Measurements from ENCODE around the gene EDNRB.

EDNRB gene

DNA sequence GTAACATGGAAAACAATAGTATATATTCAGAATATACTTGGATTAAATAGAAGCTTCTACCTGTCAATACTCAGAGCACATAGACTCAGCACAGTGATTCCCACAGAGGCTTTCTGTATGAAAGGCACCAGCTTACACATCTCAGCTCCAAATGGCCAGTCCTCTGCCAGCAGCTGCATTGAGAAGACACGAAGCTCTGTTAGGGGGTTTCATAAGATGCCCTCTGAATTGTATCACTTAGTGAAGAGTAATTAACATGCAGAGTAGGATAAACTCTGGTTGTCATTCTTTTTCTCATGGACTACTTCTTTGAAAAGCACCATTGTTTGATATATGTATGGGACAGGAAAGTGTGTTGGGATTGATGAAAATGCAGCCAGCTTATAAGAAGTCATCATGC lies 15.2 kb downstream of the EDNRB start:
- in situ Hi-C loops (cut with MboI; ENCODE audit: low pct_unique_long_range_greater_than_20kb, low sequenced_read_pairs, unreplicated experiment): no loop called here
- no peak for DNase-seq (ENCODE audit: low spot score)
- TF ChIP-seq, protein P1, sequence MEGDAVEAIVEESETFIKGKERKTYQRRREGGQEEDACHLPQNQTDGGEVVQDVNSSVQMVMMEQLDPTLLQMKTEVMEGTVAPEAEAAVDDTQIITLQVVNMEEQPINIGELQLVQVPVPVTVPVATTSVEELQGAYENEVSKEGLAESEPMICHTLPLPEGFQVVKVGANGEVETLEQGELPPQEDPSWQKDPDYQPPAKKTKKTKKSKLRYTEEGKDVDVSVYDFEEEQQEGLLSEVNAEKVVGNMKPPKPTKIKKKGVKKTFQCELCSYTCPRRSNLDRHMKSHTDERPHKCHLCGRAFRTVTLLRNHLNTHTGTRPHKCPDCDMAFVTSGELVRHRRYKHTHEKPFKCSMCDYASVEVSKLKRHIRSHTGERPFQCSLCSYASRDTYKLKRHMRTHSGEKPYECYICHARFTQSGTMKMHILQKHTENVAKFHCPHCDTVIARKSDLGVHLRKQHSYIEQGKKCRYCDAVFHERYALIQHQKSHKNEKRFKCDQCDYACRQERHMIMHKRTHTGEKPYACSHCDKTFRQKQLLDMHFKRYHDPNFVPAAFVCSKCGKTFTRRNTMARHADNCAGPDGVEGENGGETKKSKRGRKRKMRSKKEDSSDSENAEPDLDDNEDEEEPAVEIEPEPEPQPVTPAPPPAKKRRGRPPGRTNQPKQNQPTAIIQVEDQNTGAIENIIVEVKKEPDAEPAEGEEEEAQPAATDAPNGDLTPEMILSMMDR (IDR thresholded peaks at IDR 0.05; ENCODE audit: extremely low read depth, insufficient read depth, missing control alignments): no peak

DNA sequence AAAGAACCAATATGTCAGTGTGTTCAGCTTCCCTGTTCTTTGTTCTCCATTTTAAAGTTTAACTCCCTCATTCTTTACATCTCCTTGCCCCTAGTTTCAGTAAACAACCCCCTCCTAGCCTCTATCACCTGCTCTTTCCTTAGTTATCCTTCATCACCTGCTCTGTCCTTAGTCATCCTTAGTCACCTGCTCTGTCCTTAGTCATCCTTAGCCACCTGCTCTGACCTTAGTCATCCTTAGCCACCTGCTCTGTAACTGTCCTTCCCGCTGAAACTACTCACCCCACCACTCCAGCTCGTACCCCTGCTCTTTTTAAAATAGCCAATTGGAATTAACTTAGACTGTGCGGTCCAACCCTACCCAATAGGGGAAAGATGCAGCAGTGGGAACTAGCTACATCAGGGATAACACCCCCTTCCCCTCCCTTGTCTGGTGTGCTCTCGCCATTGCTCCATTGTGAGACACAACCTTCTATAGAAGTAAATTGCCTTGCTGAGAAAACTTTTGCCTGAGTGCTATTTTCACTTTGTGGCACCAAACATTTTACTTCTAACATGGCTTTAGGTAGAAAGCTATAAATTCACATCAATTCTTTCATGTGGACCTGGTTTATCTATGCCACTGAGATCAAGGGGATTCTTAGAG lies 16.2 kb downstream of the EDNRB start:
- no peak for DNase-seq (ENCODE audit: low spot score)
- TF ChIP-seq, protein P1 (IDR thresholded peaks at IDR 0.05; ENCODE audit: extremely low read depth, insufficient read depth, missing control alignments): no peak
- in situ Hi-C loops (cut with MboI; ENCODE audit: low pct_unique_long_range_greater_than_20kb, low sequenced_read_pairs, unreplicated experiment): no loop called here

DNA sequence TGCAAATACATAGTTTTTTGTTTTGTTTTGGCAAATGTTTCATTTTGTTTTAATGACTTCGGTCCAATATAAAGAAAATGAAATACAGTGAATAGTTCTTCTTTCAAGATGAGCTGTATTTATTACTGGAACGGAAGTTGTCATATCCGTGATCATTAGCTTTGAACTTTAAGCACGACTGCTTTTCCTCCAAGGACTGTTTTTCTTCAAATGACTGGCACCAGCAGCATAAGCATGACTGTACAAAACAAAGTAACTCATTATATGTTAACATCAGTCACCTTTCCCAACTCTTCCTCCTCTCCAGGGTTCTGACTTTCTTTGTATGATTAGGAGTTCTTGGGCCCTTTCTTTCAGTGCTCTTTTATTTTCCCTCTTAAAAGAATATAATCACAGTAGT lies 20.5 kb downstream of the EDNRB start:
- no peak for DNase-seq (ENCODE audit: low spot score)
- in situ Hi-C loops (cut with MboI; ENCODE audit: low pct_unique_long_range_greater_than_20kb, low sequenced_read_pairs, unreplicated experiment): no loop called here
- TF ChIP-seq, protein P1 (IDR thresholded peaks at IDR 0.05; ENCODE audit: extremely low read depth, insufficient read depth, missing control alignments): no peak

DNA sequence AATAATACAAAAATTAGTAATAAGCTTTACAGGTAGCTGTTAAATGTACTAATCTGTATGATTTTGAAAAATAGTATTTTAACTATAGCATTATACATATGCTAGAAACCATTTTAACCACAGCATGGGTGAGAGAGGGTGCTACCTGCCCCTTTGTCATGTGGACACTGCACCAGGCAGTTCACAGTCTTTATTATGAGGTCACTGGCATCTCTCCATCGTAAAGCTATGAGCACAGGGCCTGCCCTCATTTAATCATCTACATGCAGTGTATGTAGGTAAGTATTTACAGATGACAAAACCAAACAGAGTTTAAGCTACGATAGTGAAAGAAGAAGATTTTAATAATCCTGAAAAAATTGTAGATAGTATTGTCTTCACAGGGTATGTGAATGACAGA lies 21.7 kb downstream of the EDNRB start:
- no peak for DNase-seq (ENCODE audit: low spot score)
- in situ Hi-C loops (cut with MboI; ENCODE audit: low pct_unique_long_range_greater_than_20kb, low sequenced_read_pairs, unreplicated experiment): no loop called here
- TF ChIP-seq, protein P1 (IDR thresholded peaks at IDR 0.05; ENCODE audit: extremely low read depth, insufficient read depth, missing control alignments): no peak

DNA sequence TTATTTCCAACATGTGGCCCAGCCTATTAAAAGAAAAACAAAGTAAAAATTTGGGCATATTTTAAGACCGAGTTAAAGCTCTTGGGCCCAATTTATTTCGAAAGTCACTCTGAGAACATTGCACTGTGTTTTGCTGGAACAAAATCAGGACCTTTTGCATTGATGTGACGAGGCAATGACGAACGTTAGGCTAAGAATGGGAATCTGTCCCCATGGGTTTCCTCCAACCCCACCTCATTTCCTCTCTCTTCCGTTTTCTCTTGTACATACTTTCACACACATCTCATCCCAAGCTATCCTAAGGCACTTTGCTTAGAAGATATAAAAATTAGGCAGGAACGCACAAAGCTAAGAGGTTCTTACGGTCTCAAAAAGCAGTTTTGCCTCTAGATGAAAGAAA lies 22.1 kb downstream of the EDNRB start:
- in situ Hi-C loops (cut with MboI; ENCODE audit: low pct_unique_long_range_greater_than_20kb, low sequenced_read_pairs, unreplicated experiment): no loop called here
- TF ChIP-seq, protein P1 (IDR thresholded peaks at IDR 0.05; ENCODE audit: extremely low read depth, insufficient read depth, missing control alignments): no peak
- no peak for DNase-seq (ENCODE audit: low spot score)

DNA sequence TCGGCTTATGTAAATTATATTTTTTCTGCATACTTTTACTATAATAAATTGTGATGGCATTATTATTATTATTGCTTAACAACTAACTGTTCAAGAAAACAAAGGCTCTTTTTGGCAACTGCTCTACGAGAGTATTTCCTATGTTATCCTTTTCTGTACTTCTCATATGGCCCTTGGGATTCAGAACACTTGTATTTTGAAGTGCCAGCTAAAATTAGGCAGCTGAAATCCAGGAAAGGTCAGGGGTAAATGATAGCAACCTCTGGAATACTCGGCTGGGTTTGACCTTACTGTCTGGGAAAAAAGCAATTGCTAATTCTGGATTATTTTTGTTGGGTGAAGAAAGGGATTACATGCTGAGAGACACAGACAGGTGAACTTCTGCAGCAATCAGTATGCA lies 23.9 kb downstream of the EDNRB start:
- in situ Hi-C loops (cut with MboI; ENCODE audit: low pct_unique_long_range_greater_than_20kb, low sequenced_read_pairs, unreplicated experiment): no loop called here
- TF ChIP-seq, protein P1 (IDR thresholded peaks at IDR 0.05; ENCODE audit: extremely low read depth, insufficient read depth, missing control alignments): no peak
- no peak for DNase-seq (ENCODE audit: low spot score)
